ENCODE results near the gene ASTN2. TPM values are rescaled to one million over a fixed set of nuclear protein-coding genes. Genes with fewer than 3 reads are reported as not detected.

ASTN2 gene
- total and polyA plus RNA-seq, 3 donors from 2014 or later: 55.7 to 157 (median 117) TPM

DNA sequence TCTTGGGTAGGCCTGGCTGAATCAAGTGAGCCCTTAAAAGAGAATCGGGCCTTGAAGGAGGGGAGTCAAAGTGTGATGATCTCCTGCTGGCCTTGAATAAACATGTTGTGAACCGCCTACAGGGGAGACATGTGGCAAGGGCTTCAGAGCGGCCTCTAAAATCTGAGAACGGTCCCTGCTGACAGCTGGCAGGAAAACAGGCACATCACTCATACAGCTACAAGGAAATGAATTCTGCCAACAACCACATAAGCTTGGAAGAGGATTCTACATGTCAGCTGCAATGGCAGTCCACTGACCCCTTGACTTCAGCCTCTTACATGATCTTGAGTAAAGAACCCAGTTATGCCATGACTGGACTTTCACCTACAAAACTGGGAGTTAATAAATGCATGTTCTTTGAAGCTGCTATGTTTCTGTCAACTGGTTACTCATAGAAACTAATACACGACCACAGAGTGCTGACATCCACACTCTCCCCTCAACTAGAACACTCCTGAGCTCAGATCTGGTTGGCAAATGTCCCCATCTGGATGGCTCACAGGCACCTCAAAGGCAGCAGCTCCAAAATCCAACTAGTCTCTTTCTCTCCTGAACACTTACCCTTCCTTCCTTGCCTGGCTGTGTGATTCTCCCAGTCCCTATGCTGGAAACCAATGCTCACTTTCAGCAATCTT, 333.1 kb downstream of the ASTN2 start:
- no peak overlapping the region for H3K4me3 ChIP-seq
- H3K9me3 ChIP-seq: no peaks in the 10 kb centered on the region
- no peaks in the 10 kb centered on the region for H3K4me1 ChIP-seq
- intact Hi-C loops (cut with DNase I; ENCODE audit: low total_unique reads): no loop called here
- H3K27ac ChIP-seq: no peak overlapping the region
- 26 to 32% methylated on average over 5 of the region's 5 CpGs for WGBS, 2 donors
- H3K36me3 ChIP-seq (ENCODE audit: low read depth, missing control alignments): no peaks in the 10 kb centered on the region
- H3K27me3 ChIP-seq: no peaks in the 10 kb centered on the region
- no peak for TF ChIP-seq POLR2A (IDR thresholded peaks at IDR 0.05)
- TF ChIP-seq, protein P1, sequence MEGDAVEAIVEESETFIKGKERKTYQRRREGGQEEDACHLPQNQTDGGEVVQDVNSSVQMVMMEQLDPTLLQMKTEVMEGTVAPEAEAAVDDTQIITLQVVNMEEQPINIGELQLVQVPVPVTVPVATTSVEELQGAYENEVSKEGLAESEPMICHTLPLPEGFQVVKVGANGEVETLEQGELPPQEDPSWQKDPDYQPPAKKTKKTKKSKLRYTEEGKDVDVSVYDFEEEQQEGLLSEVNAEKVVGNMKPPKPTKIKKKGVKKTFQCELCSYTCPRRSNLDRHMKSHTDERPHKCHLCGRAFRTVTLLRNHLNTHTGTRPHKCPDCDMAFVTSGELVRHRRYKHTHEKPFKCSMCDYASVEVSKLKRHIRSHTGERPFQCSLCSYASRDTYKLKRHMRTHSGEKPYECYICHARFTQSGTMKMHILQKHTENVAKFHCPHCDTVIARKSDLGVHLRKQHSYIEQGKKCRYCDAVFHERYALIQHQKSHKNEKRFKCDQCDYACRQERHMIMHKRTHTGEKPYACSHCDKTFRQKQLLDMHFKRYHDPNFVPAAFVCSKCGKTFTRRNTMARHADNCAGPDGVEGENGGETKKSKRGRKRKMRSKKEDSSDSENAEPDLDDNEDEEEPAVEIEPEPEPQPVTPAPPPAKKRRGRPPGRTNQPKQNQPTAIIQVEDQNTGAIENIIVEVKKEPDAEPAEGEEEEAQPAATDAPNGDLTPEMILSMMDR (IDR thresholded peaks at IDR 0.05): no peak
- DNase-seq: no peak

DNA sequence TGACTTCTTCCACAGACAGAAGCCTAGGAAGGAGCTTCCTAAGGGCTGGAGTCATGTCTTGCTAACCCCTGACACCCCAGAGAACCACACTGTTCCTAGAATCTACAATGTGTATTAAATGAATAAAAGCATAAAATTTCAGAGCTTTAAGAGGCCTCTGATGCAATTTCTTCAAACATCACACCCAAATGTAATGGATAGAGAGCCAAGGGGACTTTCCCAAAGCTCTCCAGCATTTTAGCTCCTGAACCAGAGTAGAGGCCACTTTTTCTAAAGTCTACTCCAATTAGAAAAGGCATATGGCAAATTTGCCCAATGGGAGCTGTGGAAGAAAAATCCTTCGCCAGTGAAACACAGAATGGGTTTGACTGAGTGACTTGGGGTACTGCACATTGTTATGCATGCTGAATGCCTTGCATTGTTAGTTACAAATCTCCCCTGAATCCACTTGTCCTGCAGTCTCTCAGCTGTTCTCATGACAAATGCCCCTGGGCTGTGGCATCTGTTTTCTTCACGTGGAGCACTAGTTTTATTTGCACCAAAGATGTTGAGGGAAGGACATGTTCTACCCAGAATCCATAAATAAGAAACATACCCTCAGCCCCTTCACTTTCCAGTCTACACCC, 334.0 kb downstream of the ASTN2 start:
- Histone ChIP-seq H3K27me3 (no peaks in the 10 kb centered on the region), H3K36me3 (ENCODE audit: low read depth, missing control alignments) (no peaks in the 10 kb centered on the region), H3K9me3 (no peaks in the 10 kb centered on the region), H3K4me1 (no peaks in the 10 kb centered on the region), H3K27ac (no peak overlapping the region), H3K4me3 (no peak overlapping the region)
- intact Hi-C loops (cut with DNase I; ENCODE audit: low total_unique reads): no loop called here
- 82 to 94% methylated on average over 2 of the region's 2 CpGs for WGBS, 2 donors
- TF ChIP-seq, protein P1 (IDR thresholded peaks at IDR 0.05): no peak
- no peak for TF ChIP-seq POLR2A (IDR thresholded peaks at IDR 0.05)
- DNase-seq: no peak

DNA sequence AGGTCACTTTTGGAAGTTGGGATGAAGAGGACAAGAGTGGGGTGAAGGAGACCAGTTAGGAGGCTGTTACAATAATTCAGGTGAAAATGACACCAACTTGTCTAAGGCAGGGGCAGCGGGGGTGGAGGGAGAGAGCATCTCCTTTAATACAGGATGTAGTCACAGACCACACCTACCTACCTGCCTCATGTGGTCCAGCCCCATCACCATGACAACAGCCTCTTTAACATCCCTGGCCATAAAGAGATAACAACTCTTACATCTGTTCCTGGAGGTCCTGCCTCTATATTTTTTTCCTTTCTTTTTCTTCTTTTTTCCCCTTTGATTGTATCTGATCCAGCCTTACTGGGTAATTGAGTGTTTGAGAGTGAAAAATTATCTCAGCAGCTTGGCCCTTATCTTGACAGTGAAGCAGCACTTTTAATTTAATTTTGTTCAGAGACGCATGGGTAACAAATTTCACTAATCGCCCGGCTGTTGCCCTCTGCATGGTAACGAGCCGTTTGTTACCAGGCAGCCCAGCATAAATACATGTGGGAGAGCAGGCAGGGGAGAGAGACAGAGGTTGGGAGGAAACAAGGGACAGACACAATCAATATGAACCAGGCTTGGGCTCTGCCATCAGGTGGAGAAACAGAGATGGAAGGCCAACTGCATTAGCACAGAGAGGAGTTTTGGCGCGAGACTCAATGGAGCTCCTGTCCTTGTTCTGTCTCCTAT, 338.1 kb downstream of the ASTN2 start:
- no peak for DNase-seq
- no peaks in the 10 kb centered on the region for H3K36me3 ChIP-seq (ENCODE audit: low read depth, missing control alignments)
- intact Hi-C loops (cut with DNase I; ENCODE audit: low total_unique reads): no loop called here
- no peak overlapping the region for H3K4me3 ChIP-seq
- WGBS, 2 donors: 56 to 61% methylated on average over 8 of the region's 8 CpGs
- TF ChIP-seq, protein P1 (IDR thresholded peaks at IDR 0.05): no peak
- no peak for TF ChIP-seq POLR2A (IDR thresholded peaks at IDR 0.05)
- no peak overlapping the region for H3K27ac ChIP-seq
- H3K9me3 ChIP-seq: no peaks in the 10 kb centered on the region
- H3K4me1 ChIP-seq: no peaks in the 10 kb centered on the region
- no peaks in the 10 kb centered on the region for H3K27me3 ChIP-seq

DNA sequence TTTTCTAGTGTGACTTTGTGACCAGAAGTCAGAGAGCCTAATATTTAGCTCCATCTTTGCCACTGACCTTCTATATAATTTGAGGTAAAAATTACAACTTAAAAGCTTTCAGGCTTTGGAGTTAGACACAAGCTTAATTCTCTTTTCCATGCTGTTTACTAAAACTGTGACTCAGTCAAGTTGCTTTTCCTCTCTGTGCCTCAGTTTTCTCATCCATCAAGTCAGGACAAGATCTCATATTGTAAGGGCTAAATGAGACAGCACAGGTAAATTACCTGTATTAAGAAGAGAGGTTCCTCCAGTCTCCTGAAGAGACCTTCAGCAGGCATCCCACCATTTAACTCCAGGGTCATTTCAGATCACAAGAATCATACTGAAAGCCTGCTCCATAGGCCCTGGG, 339.2 kb downstream of the ASTN2 start:
- TF ChIP-seq, protein P1 (IDR thresholded peaks at IDR 0.05): no peak
- no peak for TF ChIP-seq POLR2A (IDR thresholded peaks at IDR 0.05)
- no peak for DNase-seq
- Histone ChIP-seq H3K36me3 (ENCODE audit: low read depth, missing control alignments) (no peaks in the 10 kb centered on the region), H3K27me3 (no peaks in the 10 kb centered on the region), H3K4me3 (no peak overlapping the region), H3K27ac (no peak overlapping the region), H3K9me3 (no peaks in the 10 kb centered on the region), H3K4me1 (no peaks in the 10 kb centered on the region)
- intact Hi-C loops (cut with DNase I; ENCODE audit: low total_unique reads): no loop called here

All from testis (tissue), 3 donors.